CD14-positive monocyte (primary cell): ENCODE measurements around the gene DRAP1. TPM values are rescaled to one million over a fixed set of nuclear protein-coding genes. Genes with fewer than 3 reads are reported as not detected.

ENCODE experiments used
- DNase-seq, 3 donors: peaks; one replicate each; pipeline ENCODE4 v3.0.0-alpha.2; 2011 to 2022
- H2AFZ ChIP-seq: 2 replicates; pipeline ENCODE4 v1.6.0; 2012; ENCODE audit warnings: mild to moderate bottlenecking, low read depth, low read length, inconsistent platforms; ENCODE audit not compliant: insufficient read depth, poor library complexity, severe bottlenecking
- H3K27ac ChIP-seq, 2 donors: 1 replicate in 1 of 2; 2 replicates in 1 of 2; pipeline ENCODE4 v1.5.1; 2012 to 2013; ENCODE audit warnings: low read length in 2 of 2, control low read depth in 1 of 2, inconsistent platforms in 1 of 2, low read depth in 1 of 2, mild to moderate bottlenecking in 1 of 2
- H3K27me3 ChIP-seq, 2 donors: one replicate each; pipeline versions ENCODE4 v1.6.0 to v1.6.1; 2011 to 2013; ENCODE audit warnings: low read length in 2 of 2; ENCODE audit not compliant: control insufficient read depth in 2 of 2, insufficient read depth in 2 of 2
- H3K36me3 ChIP-seq, 2 donors: replicated peaks in 1 of 2; 1 replicate in 1 of 2; 2 replicates in 1 of 2; pipeline versions ENCODE4 v1.5.1 to v1.6.1; 2012 to 2013; ENCODE audit warnings: low read length in 2 of 2, control low read depth in 1 of 2, inconsistent platforms in 1 of 2, mild to moderate bottlenecking in 1 of 2; ENCODE audit not compliant: insufficient read depth in 2 of 2, control insufficient read depth in 1 of 2
- H3K4me1 ChIP-seq, 2 donors: 1 replicate in 1 of 2; 2 replicates in 1 of 2; pipeline versions ENCODE4 v1.5.1 to v1.6.1; 2012 to 2013; ENCODE audit warnings: low read length in 2 of 2, control low read depth in 1 of 2, inconsistent platforms in 1 of 2, mild to moderate bottlenecking in 1 of 2, moderate library complexity in 1 of 2; ENCODE audit not compliant: insufficient read depth in 2 of 2, control insufficient read depth in 1 of 2
- H3K4me2 ChIP-seq: replicated peaks from 2 replicates; pipeline ENCODE3; 2012; ENCODE audit warnings: low read length, moderate library complexity, mild to moderate bottlenecking; ENCODE audit not compliant: poor library complexity, severe bottlenecking; ENCODE audit errors: extremely low read depth
- H3K4me3 ChIP-seq, 3 experiments: fragments of 200-600 bp in 1 of 3; sonication (generic) in 1 of 3; replicated peaks in 1 of 3; 1 replicate in 2 of 3; 2 replicates in 1 of 3; pipeline ENCODE4 v1.5.1; 2011 to 2013; ENCODE audit warnings: low read length in 3 of 3, mild to moderate bottlenecking in 3 of 3, control low read depth in 2 of 3, low read depth in 2 of 3, inconsistent platforms in 1 of 3, moderate library complexity in 1 of 3
- H3K79me2 ChIP-seq: 2 replicates; pipeline ENCODE4 v1.6.0; 2012; ENCODE audit warnings: mild to moderate bottlenecking, control low read depth, inconsistent platforms, low read length, moderate library complexity; ENCODE audit not compliant: insufficient read depth
- H3K9ac ChIP-seq: 2 replicates; pipeline ENCODE4 v1.6.0; 2017; ENCODE audit warnings: low read length, mild to moderate bottlenecking; ENCODE audit not compliant: insufficient read depth, poor library complexity, severe bottlenecking
- H3K9me3 ChIP-seq, 2 donors: replicated peaks in 1 of 2; 1 replicate in 1 of 2; 2 replicates in 1 of 2; pipeline versions ENCODE4 v1.5.1 to v1.6.1; 2012 to 2013; ENCODE audit warnings: low read length in 2 of 2, control low read depth in 1 of 2; ENCODE audit not compliant: control insufficient read depth in 1 of 2, insufficient read depth in 1 of 2
- H4K20me1 ChIP-seq: 2 replicates; pipeline ENCODE4 v1.6.0; 2012; ENCODE audit warnings: mild to moderate bottlenecking, low read length, control low read depth, moderate library complexity; ENCODE audit not compliant: insufficient read depth
- H3K27ac Mint-ChIP-seq, 7 donors: one replicate each; pipeline ENCODE4 v1.8.0; 2020; ENCODE audit warnings: mild to moderate bottlenecking in 7 of 7, mixed read lengths in 7 of 7, moderate library complexity in 6 of 7, inconsistent platforms in 2 of 7
- H3K27me3 Mint-ChIP-seq, 3 donors: one replicate each; pipeline ENCODE4 v1.8.0; 2021 to 2022; ENCODE audit warnings: low read depth in 3 of 3, mild to moderate bottlenecking in 3 of 3, mixed read lengths in 3 of 3, moderate library complexity in 3 of 3, inconsistent platforms in 1 of 3
- H3K36me3 Mint-ChIP-seq, 2 donors: one replicate each; pipeline ENCODE4 v1.8.0; 2020; ENCODE audit warnings: mixed read lengths in 2 of 2, inconsistent platforms in 1 of 2, mild to moderate bottlenecking in 1 of 2
- H3K4me1 Mint-ChIP-seq: one replicate; pipeline ENCODE4 v1.8.0; 2020; ENCODE audit warnings: mild to moderate bottlenecking, mixed read lengths
- H3K4me3 Mint-ChIP-seq, 2 donors: one replicate each; pipeline ENCODE4 v1.8.0; 2020; ENCODE audit warnings: mild to moderate bottlenecking in 2 of 2, mixed read lengths in 2 of 2, moderate library complexity in 1 of 2
- H3K9me3 Mint-ChIP-seq, 7 donors: one replicate each; pipeline ENCODE4 v1.8.0; 2020 to 2022; ENCODE audit warnings: mixed read lengths in 7 of 7, mild to moderate bottlenecking in 6 of 7, moderate library complexity in 6 of 7, inconsistent platforms in 2 of 7
- WGBS: methylation state at CpG from one replicate; pipeline ENCODE4 v1.1.5; 2013; ENCODE audit warnings: missing lambda C conversion rate; ENCODE audit not compliant: insufficient coverage; 5-methylcytosine and 5-hydroxymethylcytosine counted together
- intact Hi-C, 2 donors: fragments of 100-400 bp; cut with micrococcal nuclease; formaldehyde crosslinking; loops; one replicate each; pipeline versions ENCODE4 v1.15.0 to v1.15.1; 2023
- polyA plus RNA-seq, 3 donors: library from polyadenylated mRNA; depleted of rRNA in 1 of 3; unstranded in 2 of 3; stranded (reverse) in 1 of 3; fragments of 300-500 nt in 2 of 3; fragments of >200 nt in 1 of 3; fragmentation: Illumina TruSeq in 2 of 3; gene quantifications; 1 replicate in 2 of 3; 2 replicates in 1 of 3; pipeline ENCODE4 v1.2.3, GENCODE V29; 2012 to 2021
- TF ChIP-seq, protein P1 (sequence below): fragments of 200-600 bp; IDR thresholded peaks from one replicate; pipeline ENCODE4 v1.8.0; 2022; ENCODE audit warnings: antibody characterized with exemption, mild to moderate bottlenecking

DRAP1 gene
- polyA plus RNA-seq, 3 donors, result 68.3 to 97.2 (median 72.1) TPM

DNA sequence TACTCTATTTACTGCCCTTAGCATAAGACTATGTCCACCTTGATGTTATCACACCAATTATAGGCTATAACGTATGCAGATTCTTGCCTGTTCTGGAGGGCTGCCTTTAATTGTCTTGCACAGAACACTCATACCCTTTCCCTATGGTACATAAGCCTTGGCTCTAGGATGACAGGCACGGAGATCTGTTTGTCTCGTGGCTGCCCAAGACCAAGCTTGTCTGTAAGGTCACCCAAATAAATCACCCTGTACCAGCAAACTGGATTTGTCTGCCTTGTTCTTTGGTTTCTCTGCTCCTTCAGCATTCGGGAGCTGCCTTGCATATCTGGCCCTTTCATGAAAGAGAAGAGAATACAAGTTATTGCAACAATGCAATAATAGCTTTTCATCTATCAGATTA, 18.5 kb downstream of the DRAP1 start:
- no peaks in the 10 kb centered on the region for H3K36me3 Mint-ChIP-seq
- H3K27me3 ChIP-seq, result no peaks in the 10 kb centered on the region
- H3K4me3 ChIP-seq, result no peak overlapping the region
- H3K27ac Mint-ChIP-seq, result no peak overlapping the region
- no peak for DNase-seq
- H3K4me1 Mint-ChIP-seq, result peaks cover 33% of the 10 kb centered on the region
- no peak overlapping the region for H3K4me3 Mint-ChIP-seq
- H3K9me3 Mint-ChIP-seq, result peaks cover 0 to 9% (median 0%) of the 10 kb centered on the region in 7 donors
- no peaks in the 10 kb centered on the region for H3K36me3 ChIP-seq
- peaks cover 27 to 30% of the 10 kb centered on the region in 2 donors for H3K4me1 ChIP-seq
- no peak overlapping the region for H3K4me2 ChIP-seq
- H3K27me3 Mint-ChIP-seq, result peaks cover 1 to 11% (median 1%) of the 10 kb centered on the region in 3 donors
- H3K9me3 ChIP-seq, result no peaks in the 10 kb centered on the region
- 58% methylated on average over 3 of the region's 4 CpGs for WGBS
- intact Hi-C loops, result no loop called here
- TF ChIP-seq, protein P1, sequence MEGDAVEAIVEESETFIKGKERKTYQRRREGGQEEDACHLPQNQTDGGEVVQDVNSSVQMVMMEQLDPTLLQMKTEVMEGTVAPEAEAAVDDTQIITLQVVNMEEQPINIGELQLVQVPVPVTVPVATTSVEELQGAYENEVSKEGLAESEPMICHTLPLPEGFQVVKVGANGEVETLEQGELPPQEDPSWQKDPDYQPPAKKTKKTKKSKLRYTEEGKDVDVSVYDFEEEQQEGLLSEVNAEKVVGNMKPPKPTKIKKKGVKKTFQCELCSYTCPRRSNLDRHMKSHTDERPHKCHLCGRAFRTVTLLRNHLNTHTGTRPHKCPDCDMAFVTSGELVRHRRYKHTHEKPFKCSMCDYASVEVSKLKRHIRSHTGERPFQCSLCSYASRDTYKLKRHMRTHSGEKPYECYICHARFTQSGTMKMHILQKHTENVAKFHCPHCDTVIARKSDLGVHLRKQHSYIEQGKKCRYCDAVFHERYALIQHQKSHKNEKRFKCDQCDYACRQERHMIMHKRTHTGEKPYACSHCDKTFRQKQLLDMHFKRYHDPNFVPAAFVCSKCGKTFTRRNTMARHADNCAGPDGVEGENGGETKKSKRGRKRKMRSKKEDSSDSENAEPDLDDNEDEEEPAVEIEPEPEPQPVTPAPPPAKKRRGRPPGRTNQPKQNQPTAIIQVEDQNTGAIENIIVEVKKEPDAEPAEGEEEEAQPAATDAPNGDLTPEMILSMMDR, result no peak
- H2AFZ ChIP-seq, result no peak overlapping the region
- no peaks in the 10 kb centered on the region for H4K20me1 ChIP-seq
- no peak overlapping the region for H3K27ac ChIP-seq
- H3K79me2 ChIP-seq, result no peaks in the 10 kb centered on the region
- no peak overlapping the region for H3K9ac ChIP-seq

DNA sequence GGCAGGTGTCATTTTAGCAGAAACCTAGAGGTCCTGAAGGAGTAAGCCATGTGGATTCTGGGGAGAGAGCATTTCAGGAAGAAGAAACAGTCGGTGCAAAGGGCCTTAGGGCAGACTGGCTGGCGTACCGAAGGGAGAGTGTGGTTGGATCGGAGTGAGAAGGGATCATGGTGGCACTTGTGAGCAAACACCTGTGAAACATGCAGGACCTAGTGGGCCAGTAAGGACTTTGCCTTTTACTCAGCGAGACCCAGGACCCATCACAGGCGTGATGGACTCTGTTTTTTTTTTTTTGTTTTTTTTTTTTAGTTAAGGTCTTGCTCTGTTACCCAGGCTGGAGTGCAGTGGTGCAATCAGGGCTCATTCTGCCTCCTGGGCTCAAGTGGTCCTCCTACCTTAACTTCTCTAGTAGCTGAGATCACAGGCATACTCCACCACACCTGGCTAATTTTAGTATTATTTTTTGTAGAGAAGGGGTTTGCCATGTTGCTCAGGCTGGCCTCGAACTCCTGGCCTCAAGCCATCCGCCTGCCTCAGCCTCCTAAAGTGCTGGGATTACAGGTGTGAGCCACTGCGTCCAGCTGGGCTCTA, 22.6 kb downstream of the DRAP1 start:
- H3K9ac ChIP-seq, result peak overlapping the region; percentile 48
- peaks cover 30% of the 10 kb centered on the region for H3K4me1 Mint-ChIP-seq
- H4K20me1 ChIP-seq, result no peaks in the 10 kb centered on the region
- H3K4me3 ChIP-seq, result peak overlapping the region in 2 of 3 experiments; percentile 8 to 63
- H3K9me3 Mint-ChIP-seq, result peaks cover 0 to 4% (median 0%) of the 10 kb centered on the region in 7 donors
- no peaks in the 10 kb centered on the region for H3K27me3 ChIP-seq
- peaks cover 27 to 30% of the 10 kb centered on the region in 2 donors for H3K4me1 ChIP-seq
- H3K9me3 ChIP-seq, result no peaks in the 10 kb centered on the region
- peak overlapping the region; percentile 70 for H3K4me2 ChIP-seq
- intact Hi-C loops, result no loop called here
- WGBS, result 51% methylated on average over 6 of the region's 9 CpGs
- no peaks in the 10 kb centered on the region for H3K36me3 ChIP-seq
- H3K4me3 Mint-ChIP-seq, result peak overlapping the region; percentile 47 to 81
- H3K27me3 Mint-ChIP-seq, result peaks cover 1 to 11% (median 1%) of the 10 kb centered on the region in 3 donors
- H3K36me3 Mint-ChIP-seq, result no peaks in the 10 kb centered on the region
- H3K79me2 ChIP-seq, result no peaks in the 10 kb centered on the region
- H3K27ac Mint-ChIP-seq, result peak overlapping the region; percentile 92 to 98 (median 97)
- peak overlapping the region; percentile 69 for H2AFZ ChIP-seq
- peak overlapping the region; percentile 80 to 85 for H3K27ac ChIP-seq
- no peak for DNase-seq
- TF ChIP-seq, protein P1, result no peak
